ENCODE measurements around the gene INSYN1. TPM values are rescaled to one million over a fixed set of nuclear protein-coding genes. Genes with fewer than 3 reads are reported as not detected.
"Not testable (repeated sequence)": the region's sequence is repeated elsewhere in the genome, so short reads cannot be mapped to it uniquely, and the experiment has no call there.

The INSYN1 gene
- total and polyA plus RNA-seq, 2 donors (not counting 1 experiment from before 2014, with no cell fraction given): not detected

DNA sequence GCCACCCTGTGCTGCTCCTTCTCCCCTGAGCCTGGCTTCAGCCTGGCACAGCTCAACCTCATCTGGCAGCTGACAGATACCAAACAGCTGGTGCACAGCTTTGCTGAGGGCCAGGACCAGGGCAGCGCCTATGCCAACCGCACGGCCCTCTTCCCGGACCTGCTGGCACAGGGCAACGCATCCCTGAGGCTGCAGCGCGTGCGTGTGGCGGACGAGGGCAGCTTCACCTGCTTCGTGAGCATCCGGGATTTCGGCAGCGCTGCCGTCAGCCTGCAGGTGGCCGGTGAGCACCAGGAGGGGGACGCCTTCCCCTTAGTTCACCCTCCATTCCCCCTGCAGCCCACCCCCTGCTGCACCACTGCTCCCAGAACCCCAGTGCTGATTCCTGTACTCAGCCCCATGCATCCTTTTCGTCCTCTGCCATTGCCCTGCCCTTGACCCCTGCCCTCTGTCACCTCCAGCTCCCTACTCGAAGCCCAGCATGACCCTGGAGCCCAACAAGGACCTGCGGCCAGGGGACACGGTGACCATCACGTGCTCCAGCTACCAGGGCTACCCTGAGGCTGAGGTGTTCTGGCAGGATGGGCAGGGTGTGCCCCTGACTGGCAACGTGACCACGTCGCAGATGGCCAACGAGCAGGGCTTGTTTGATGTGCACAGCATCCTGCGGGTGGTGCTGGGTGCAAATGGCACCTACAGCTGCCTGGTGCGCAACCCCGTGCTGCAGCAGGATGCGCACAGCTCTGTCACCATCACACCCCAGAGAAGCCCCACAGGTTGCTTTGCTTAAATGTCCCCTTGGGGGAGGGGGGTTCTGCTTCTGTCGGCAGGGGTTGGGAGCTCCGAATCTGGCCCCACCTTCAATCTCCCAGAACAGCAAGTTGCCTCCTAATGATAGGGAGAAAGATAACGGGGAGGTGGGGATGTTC, 50.6 kb downstream of the INSYN1 start:
- not testable (repeated sequence) for H3K27ac Mint-ChIP-seq, H3K4me3 Mint-ChIP-seq

DNA sequence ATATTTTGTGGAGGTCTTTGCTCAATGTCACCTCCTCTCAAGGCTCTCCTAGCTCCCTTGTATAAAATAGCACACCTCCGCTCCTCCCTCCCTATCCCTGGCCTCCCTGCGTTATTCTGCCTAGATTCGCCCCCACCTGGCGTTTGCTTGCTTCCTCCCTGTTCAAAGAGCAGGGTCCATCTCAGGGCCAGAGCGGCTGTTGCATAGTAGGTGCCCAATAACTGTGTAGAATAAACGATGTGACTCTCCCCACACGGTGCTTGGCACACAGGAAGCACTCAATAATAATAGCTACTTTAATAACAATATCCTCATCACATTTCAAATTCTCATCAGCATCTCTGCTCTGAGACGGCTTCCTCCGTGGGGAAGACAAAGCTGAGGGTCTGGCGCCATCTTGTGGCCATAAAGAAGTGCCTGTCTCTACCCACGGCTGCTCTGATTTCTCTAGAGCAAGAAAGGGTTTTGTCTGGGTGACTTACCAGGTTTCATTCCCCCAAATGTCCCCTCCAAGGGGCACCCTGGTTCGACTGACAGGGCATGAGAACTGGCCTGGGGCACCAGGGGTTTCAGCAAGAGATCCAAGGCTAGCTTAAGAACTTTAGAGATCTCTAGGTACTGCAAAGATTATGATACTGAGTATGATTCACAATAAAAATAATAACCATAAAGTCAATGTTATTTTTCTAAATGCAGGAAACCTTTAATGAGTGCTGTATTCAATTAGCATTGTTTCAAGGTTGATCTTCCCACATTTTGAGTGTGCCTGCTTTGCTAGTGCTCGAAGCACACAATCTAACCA, 52.9 kb downstream of the INSYN1 start:
- DNase-seq: peak; percentile 80
- Histone ChIP-seq H3K4me2 (replicated peaks; ENCODE audit: low read depth, low read length, poor library complexity, severe bottlenecking) (no peak overlapping the region), H3K9me3 (ENCODE audit: control extremely low read depth in 1 of 3, control insufficient read depth in 2 of 3, insufficient read depth in 1 of 3, low read length in 2 of 3) (no peaks in the 10 kb centered on the region), H3K27me3 (replicated peaks in 1 of 4; ENCODE audit: control extremely low read depth in 1 of 4, control insufficient read depth in 3 of 4, insufficient read depth in 4 of 4, low read length in 3 of 4) (peaks cover 0 to 23% (median 2%) of the 10 kb centered on the region in 4 experiments), H3K36me3 (replicated peaks in 1 of 2; ENCODE audit: control extremely low read depth in 1 of 2, control insufficient read depth in 1 of 2, extremely low read depth in 1 of 2, insufficient read depth in 2 of 2, low read length in 1 of 2) (no peaks in the 10 kb centered on the region), H3K27ac (ENCODE audit: low read length in 2 of 2) (no peak overlapping the region), H3K4me1 (ENCODE audit: control insufficient read depth in 2 of 2, insufficient read depth in 2 of 2, low read length in 2 of 2) (peaks cover 6 to 7% of the 10 kb centered on the region in 2 donors), H3K79me2 (ENCODE audit: control insufficient read depth, insufficient read depth, low read length) (no peaks in the 10 kb centered on the region), H2AFZ (ENCODE audit: insufficient read depth, low read depth, low read length, poor library complexity, severe bottlenecking) (no peak overlapping the region), H4K20me1 (ENCODE audit: control insufficient read depth, insufficient read depth, low read length, poor library complexity, severe bottlenecking) (no peaks in the 10 kb centered on the region), H3K9ac (ENCODE audit: low read length) (no peak overlapping the region), H3K4me3 (ENCODE audit: control extremely low read depth in 1 of 5, extremely low read depth in 1 of 5, insufficient read depth in 1 of 5, low read depth in 2 of 5, low read length in 4 of 5) (no peak overlapping the region)
- Mint-ChIP-seq H3K9me3 (ENCODE audit: insufficient read depth) (no peaks in the 10 kb centered on the region), H3K4me1 (peaks cover 9% of the 10 kb centered on the region), H3K4me3 (no peak overlapping the region), H3K27ac (no peak overlapping the region), H3K27me3 (peaks cover 31% of the 10 kb centered on the region)
- ATAC-seq (ENCODE audit: low read depth): peak; percentile 66
- 6% methylated on average over 7 of the region's 13 CpGs for WGBS (ENCODE audit: insufficient coverage)
- intact Hi-C loops (cut with micrococcal nuclease): loop anchor here (1.0 to 2.0 kb wide), 4 partner anchors 23 to 416 kb away; no protein-coding TSS in a partner anchor
- TF ChIP-seq, protein P1, sequence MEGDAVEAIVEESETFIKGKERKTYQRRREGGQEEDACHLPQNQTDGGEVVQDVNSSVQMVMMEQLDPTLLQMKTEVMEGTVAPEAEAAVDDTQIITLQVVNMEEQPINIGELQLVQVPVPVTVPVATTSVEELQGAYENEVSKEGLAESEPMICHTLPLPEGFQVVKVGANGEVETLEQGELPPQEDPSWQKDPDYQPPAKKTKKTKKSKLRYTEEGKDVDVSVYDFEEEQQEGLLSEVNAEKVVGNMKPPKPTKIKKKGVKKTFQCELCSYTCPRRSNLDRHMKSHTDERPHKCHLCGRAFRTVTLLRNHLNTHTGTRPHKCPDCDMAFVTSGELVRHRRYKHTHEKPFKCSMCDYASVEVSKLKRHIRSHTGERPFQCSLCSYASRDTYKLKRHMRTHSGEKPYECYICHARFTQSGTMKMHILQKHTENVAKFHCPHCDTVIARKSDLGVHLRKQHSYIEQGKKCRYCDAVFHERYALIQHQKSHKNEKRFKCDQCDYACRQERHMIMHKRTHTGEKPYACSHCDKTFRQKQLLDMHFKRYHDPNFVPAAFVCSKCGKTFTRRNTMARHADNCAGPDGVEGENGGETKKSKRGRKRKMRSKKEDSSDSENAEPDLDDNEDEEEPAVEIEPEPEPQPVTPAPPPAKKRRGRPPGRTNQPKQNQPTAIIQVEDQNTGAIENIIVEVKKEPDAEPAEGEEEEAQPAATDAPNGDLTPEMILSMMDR (IDR thresholded peaks at IDR 0.05): peak; percentile 90
- no peak for TF ChIP-seq EZH2 (IDR thresholded peaks at IDR 0.05; ENCODE audit: borderline replicate concordance, insufficient read depth, low read depth, low read length, poor library complexity, severe bottlenecking)
- ChIA-PET POLR2A (no interaction called here), CTCF (interaction anchor here (0.5 to 8.8 kb wide), 18 partner anchors 9 to 465 kb away, joined by 3 to 55 read pairs (median 6); partner anchors contain the start of gene NPTN)

More for the DNA sequence above, 50.6 kb downstream of the INSYN1 start:
- H2AFZ ChIP-seq (ENCODE audit: insufficient read depth, low read depth, low read length, poor library complexity, severe bottlenecking); H3K27me3 ChIP-seq (replicated peaks in 1 of 4; ENCODE audit: control extremely low read depth in 1 of 4, control insufficient read depth in 3 of 4, insufficient read depth in 4 of 4, low read length in 3 of 4); ATAC-seq (ENCODE audit: low read depth); H3K9me3 ChIP-seq (ENCODE audit: control extremely low read depth in 1 of 3, control insufficient read depth in 2 of 3, insufficient read depth in 1 of 3, low read length in 2 of 3); H3K4me1 ChIP-seq (ENCODE audit: control insufficient read depth in 2 of 2, insufficient read depth in 2 of 2, low read length in 2 of 2); H3K9me3 Mint-ChIP-seq (ENCODE audit: insufficient read depth); H3K27ac ChIP-seq (ENCODE audit: low read length in 2 of 2); H3K79me2 ChIP-seq (ENCODE audit: control insufficient read depth, insufficient read depth, low read length); DNase-seq; intact Hi-C loops (cut with micrococcal nuclease); POLR2A ChIA-PET; H3K4me2 ChIP-seq (replicated peaks; ENCODE audit: low read depth, low read length, poor library complexity, severe bottlenecking); H3K4me3 ChIP-seq (ENCODE audit: control extremely low read depth in 1 of 5, extremely low read depth in 1 of 5, insufficient read depth in 1 of 5, low read depth in 2 of 5, low read length in 4 of 5); H4K20me1 ChIP-seq (ENCODE audit: control insufficient read depth, insufficient read depth, low read length, poor library complexity, severe bottlenecking); H3K36me3 ChIP-seq (replicated peaks in 1 of 2; ENCODE audit: control extremely low read depth in 1 of 2, control insufficient read depth in 1 of 2, extremely low read depth in 1 of 2, insufficient read depth in 2 of 2, low read length in 1 of 2); H3K9ac ChIP-seq (ENCODE audit: low read length); H3K4me1 Mint-ChIP-seq: not testable (repeated sequence)
- CTCF ChIA-PET: interaction anchor here (1.2 to 8.8 kb wide), 4 partner anchors 11 to 461 kb away, joined by 7 to 55 read pairs (median 32); no protein-coding TSS in a partner anchor
- 94% methylated on average over 21 of the region's 33 CpGs for WGBS (ENCODE audit: insufficient coverage)
- peaks cover 26% of the 10 kb centered on the region for H3K27me3 Mint-ChIP-seq
